T-cell (primary cell): ENCODE results near the gene UBL4A. TPM values are rescaled to one million over a fixed set of nuclear protein-coding genes. Genes with fewer than 3 reads are reported as not detected.
A peak's percentile ranks its signal among the peaks of the same experiment; 100 is the strongest.

Experiments used
- ATAC-seq, 4 experiments: fragments of 200-7000 bp in 3 of 4; fragments of 150-1000 bp in 1 of 4; cut with Tn5 transposase; replicated peaks in 1 of 4; 1 replicate in 3 of 4; 2 replicates in 1 of 4; pipeline ENCODE4 v1.10.0; 2021; ENCODE audit warnings: moderate library complexity in 3 of 4, mild to moderate bottlenecking in 2 of 4, moderate number of reproducible peaks in 1 of 4
- CTCF ChIA-PET, 2 donors: fragments of 300-600 bp; sonication (Branson Sonifier 250); formaldehyde crosslinking; loops; one replicate each; lab custom pipeline; 2022; ENCODE audit warnings: antibody characterized with exemption in 2 of 2; lab: Charles Lee
- POLR2A ChIA-PET, 2 donors: fragments of 300-600 bp; sonication (Branson Sonifier 250); formaldehyde crosslinking; loops; one replicate each; lab custom pipeline; 2022; ENCODE audit warnings: antibody characterized with exemption in 2 of 2; lab: Charles Lee
- DNase-seq, 35 experiments: peaks; one replicate each; pipeline versions ENCODE4 v3.0.0 to v3.0.0-alpha.2; 2013 to 2023
- H3K27ac ChIP-seq: one replicate; pipeline ENCODE4 v1.5.1; 2013; ENCODE audit warnings: low read length
- H3K27me3 ChIP-seq, 2 experiments: replicated peaks in 1 of 2; 1 replicate in 1 of 2; 2 replicates in 1 of 2; pipeline versions ENCODE4 v1.6.1 to v1.7.0; 2013; ENCODE audit warnings: low read length in 1 of 2, mixed read lengths in 1 of 2; ENCODE audit not compliant: control insufficient read depth in 2 of 2, insufficient read depth in 2 of 2; ENCODE audit errors: extremely low read depth in 1 of 2
- H3K36me3 ChIP-seq, 2 donors: 1 replicate in 1 of 2; 2 replicates in 1 of 2; pipeline versions ENCODE4 v1.6.1 to v1.7.0; 2013; ENCODE audit warnings: low read length in 1 of 2; ENCODE audit not compliant: control insufficient read depth in 2 of 2, insufficient read depth in 1 of 2; ENCODE audit errors: extremely low read depth in 1 of 2
- H3K4me1 ChIP-seq, 2 experiments: 1 replicate in 1 of 2; 2 replicates in 1 of 2; pipeline versions ENCODE4 v1.6.1 to v1.7.0; 2013; ENCODE audit warnings: low read length in 2 of 2, mixed read lengths in 1 of 2; ENCODE audit not compliant: insufficient read depth in 2 of 2, control insufficient read depth in 1 of 2; ENCODE audit errors: extremely low read depth in 1 of 2
- H3K4me3 ChIP-seq, 2 donors: 1 replicate in 1 of 2; 2 replicates in 1 of 2; pipeline versions ENCODE4 v1.5.1 to v1.7.0; 2013; ENCODE audit warnings: mild to moderate bottlenecking in 2 of 2, low read length in 1 of 2, moderate library complexity in 1 of 2; ENCODE audit not compliant: control insufficient read depth in 1 of 2; ENCODE audit errors: extremely low read depth in 1 of 2
- H3K9me3 ChIP-seq: 2 replicates; pipeline ENCODE4 v1.7.0; 2013
- H3K27ac Mint-ChIP-seq, 2 donors: one replicate each; pipeline ENCODE4 v1.8.0; 2020 to 2021; ENCODE audit warnings: mild to moderate bottlenecking in 2 of 2, mixed read lengths in 2 of 2
- H3K27me3 Mint-ChIP-seq, 2 donors: one replicate each; pipeline ENCODE4 v1.8.0; 2021 to 2022; ENCODE audit warnings: mixed read lengths in 2 of 2
- H3K36me3 Mint-ChIP-seq: one replicate; pipeline ENCODE4 v1.8.0; 2021; ENCODE audit warnings: mixed read lengths
- H3K4me1 Mint-ChIP-seq, 3 donors: one replicate each; pipeline ENCODE4 v1.8.0; 2020 to 2022; ENCODE audit warnings: mixed read lengths in 3 of 3, mild to moderate bottlenecking in 1 of 3
- H3K4me3 Mint-ChIP-seq, 3 donors: one replicate each; pipeline ENCODE4 v1.8.0; 2020 to 2022; ENCODE audit warnings: mild to moderate bottlenecking in 3 of 3, mixed read lengths in 3 of 3, moderate library complexity in 3 of 3
- H3K9me3 Mint-ChIP-seq, 3 donors: one replicate each; pipeline ENCODE4 v1.8.0; 2020 to 2022; ENCODE audit warnings: mixed read lengths in 3 of 3
- WGBS: methylation state at CpG from one replicate; pipeline ENCODE4 v1.1.5; 2013; ENCODE audit warnings: missing lambda C conversion rate; ENCODE audit not compliant: insufficient coverage; 5-methylcytosine and 5-hydroxymethylcytosine counted together
- total RNA-seq, 35 experiments: library from RNA in 6 of 35; stranded (reverse) in 6 of 35; fragments of 120-200 nt in 1 of 35; gene quantifications; one replicate each; pipeline versions ENCODE4 v1.2.1 to v1.2.4 and lab custom pipeline; 2013 to 2026

The UBL4A gene
- total RNA-seq (10 to 100 TPM; 13.1 to 44.1 (median 39.6) TPM), total RNA-seq (lab: John Stamatoyannopoulos, UW) (11.1 to 92.3 (median 24.4) reads per million in 29 experiments)
- 34.2 TPM for total RNA-seq (2013)

DNA sequence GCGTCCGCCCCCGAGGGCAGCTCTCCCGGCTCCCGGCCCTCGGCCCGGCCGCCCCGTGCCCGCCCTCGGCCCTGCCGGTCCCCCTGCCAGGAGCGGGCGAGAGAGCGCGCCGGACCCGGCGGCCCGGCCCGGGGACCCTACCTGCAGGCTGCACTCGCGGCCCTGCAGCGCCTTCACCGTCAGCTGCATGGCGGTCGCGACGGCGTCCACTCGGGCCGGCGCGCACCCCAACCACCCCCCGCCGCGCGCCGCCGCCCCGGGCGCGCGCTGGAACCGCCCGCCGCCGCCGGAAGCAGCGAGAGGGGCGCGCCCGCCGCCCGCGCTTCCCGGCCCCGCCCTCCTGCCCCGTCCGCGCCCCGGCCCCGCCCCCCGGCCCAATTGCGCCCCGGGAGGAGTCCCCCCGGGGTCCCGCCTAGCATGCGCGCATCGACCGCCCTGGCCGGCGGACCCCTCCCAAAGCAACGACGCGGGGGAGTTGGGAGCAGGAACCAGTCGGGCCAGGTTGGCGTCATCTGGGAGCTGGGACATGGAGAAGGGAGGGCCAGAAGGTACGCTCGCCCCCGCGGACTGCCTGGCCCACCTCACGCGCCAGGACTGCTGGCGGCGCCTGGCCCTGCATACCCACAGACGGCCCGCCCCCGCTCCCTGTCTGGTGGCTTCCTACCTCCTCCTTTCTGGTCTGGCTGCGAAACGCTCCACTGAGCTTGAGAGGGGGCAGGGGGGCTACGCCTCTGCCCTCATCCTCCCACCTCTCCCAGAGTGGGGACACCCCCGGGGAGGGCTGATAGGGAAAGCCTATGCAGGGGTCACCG, at the start of gene UBL4A:
TSS of gene UBL4A (minus strand) at position 220 of the 812 bp plus-strand sequence. CDS start at position 189, 31 bp downstream.
- Histone ChIP-seq H3K4me1 (peaks cover 0 to 69% of the 10 kb centered on the region in 2 experiments), H3K4me3 (peak within 1 kb of the TSS in 1 of 2 donors; percentile 56), H3K9me3 (no peaks in the 10 kb centered on the region), H3K36me3 (peaks cover 0 to 24% of the 10 kb centered on the region in 2 donors), H3K27me3 (no peaks in the 10 kb centered on the region), H3K27ac (peak within 1 kb of the TSS; percentile 53)
- 0% methylated on average over 46 of the region's 95 CpGs for WGBS
- ChIA-PET POLR2A (no interaction called here), CTCF (no interaction called here)
- Mint-ChIP-seq H3K4me1 (peaks cover 28 to 39% (median 39%) of the 10 kb centered on the region in 3 donors), H3K36me3 (no peaks in the 10 kb centered on the region), H3K9me3 (no peaks in the 10 kb centered on the region), H3K27me3 (peaks cover 0 to 12% of the 10 kb centered on the region in 2 donors), H3K27ac (peak within 1 kb of the TSS; percentile 85 to 86), H3K4me3 (peak within 1 kb of the TSS; percentile 75 to 82 (median 79))
- ATAC-seq (peak; percentile 30 to 44 (median 37)), DNase-seq (peak in 23 of 35 experiments; percentile 10 to 72 (median 29))

DNA sequence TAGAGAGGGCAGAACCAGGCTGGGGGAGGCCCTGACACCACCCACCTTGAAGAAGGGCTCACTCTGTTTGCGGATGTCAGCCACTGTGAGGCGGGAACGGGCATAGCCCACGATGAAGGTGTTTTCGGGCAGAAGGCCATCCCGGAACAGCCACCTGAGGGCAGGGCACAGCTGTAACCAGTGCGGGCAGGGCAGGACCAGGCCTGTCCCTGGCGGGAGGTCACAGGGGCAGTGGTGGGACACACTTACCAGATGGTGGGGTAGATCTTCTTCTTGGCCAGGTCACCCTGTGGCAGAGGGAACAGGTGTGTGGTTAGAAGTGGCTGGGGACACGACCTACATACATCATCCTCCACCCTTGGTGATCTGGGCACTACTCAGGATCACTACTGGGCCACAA, 49.5 kb upstream of the UBL4A start:
- Mint-ChIP-seq H3K27ac (no peak overlapping the region), H3K4me3 (no peak overlapping the region), H3K36me3 (peaks cover 2% of the 10 kb centered on the region), H3K27me3 (peaks cover 0 to 6% of the 10 kb centered on the region in 2 donors), H3K9me3 (no peaks in the 10 kb centered on the region), H3K4me1 (peaks cover 6 to 12% (median 11%) of the 10 kb centered on the region in 3 donors)
- CTCF ChIA-PET = interaction anchor here (0.6 to 1.3 kb wide), 2 partner anchors 136 to 625 kb away, joined by 3 read pairs; no protein-coding TSS in a partner anchor
- ATAC-seq (no peak), DNase-seq (no peak)
- Histone ChIP-seq H3K27ac (no peak overlapping the region), H3K27me3 (no peaks in the 10 kb centered on the region), H3K36me3 (peaks cover 4 to 32% of the 10 kb centered on the region in 2 donors), H3K4me3 (no peak overlapping the region), H3K9me3 (no peaks in the 10 kb centered on the region), H3K4me1 (peaks cover 0 to 11% of the 10 kb centered on the region in 2 experiments)
- POLR2A ChIA-PET = no interaction called here
- 94% methylated on average over 6 of the region's 9 CpGs for WGBS

DNA sequence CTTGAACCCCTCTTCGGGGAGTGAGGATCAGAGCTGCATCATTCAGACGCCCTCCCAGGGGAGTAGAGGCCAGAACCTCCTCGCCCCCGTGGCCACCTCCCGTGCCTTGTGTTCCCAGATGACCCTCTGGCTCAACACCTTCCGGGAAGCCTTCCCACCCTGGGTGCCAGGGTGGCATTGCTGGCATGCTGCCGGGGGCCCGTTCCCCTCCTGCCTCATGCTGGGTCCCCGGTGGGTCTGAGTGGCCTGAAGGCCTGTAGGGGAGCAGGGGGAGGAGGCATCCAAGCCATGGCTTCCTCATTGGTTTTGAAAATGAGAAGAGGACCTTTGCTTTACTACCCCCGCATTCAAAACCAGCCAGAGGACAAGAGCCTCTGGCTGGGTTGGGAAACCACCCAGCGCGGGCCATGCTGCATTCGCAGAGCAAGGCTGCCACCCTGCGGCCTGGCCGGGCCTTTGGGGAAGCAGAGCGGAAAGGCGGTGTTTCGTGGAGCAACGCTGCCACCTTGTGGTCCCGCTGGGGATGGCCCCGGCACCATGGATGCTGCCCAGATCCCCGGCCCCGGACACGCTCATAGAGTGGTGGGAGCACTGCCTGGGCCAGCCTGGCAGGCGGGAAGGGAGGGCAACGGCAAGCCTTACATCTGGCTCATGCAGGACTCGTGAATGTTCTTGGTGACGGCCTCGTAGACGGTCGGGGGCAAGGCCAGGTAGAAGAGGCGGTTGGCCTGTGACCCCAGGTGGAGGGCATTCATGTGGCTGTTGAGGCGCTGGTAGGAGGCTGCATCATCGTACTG, 48.3 kb upstream of the UBL4A start:
- Mint-ChIP-seq H3K36me3 (peaks cover 3% of the 10 kb centered on the region), H3K27me3 (peaks cover 0 to 6% of the 10 kb centered on the region in 2 donors), H3K4me3 (no peak overlapping the region), H3K9me3 (no peaks in the 10 kb centered on the region), H3K4me1 (peaks cover 6 to 12% (median 11%) of the 10 kb centered on the region in 3 donors), H3K27ac (peak overlapping the region; percentile 16 to 36)
- 3% methylated on average over 15 of the region's 34 CpGs for WGBS
- peak overlapping the region; percentile 63 for H3K27ac ChIP-seq
- H3K27me3 ChIP-seq = no peaks in the 10 kb centered on the region
- DNase-seq (peak; percentile 74 to 93 (median 85)), ATAC-seq (peak; percentile 95 to 97 (median 96))
- ChIA-PET POLR2A (no interaction called here), CTCF (no interaction called here)
- peaks cover 0 to 11% of the 10 kb centered on the region in 2 experiments for H3K4me1 ChIP-seq
- H3K9me3 ChIP-seq = no peaks in the 10 kb centered on the region
- peaks cover 4 to 31% of the 10 kb centered on the region in 2 donors for H3K36me3 ChIP-seq
- no peak overlapping the region for H3K4me3 ChIP-seq

DNA sequence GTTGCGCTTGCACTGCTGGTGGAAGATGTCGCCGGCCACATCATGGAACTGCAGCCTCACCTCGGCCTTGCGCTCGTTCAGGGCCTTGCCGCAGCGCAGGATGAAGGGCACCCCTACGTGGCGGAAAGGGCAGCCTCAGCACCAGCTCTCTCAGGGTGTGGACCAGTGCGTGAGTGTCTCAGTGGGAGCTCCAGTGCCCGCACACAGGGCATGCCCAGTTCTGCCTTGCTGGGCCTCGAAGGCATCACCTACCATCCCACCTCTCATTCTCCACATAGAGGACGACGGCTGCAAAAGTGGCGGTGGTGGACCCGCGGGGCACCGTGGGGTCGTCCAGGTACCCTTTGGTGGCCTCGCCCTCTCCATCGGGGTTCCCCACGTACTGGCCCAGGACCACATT, 46.3 kb upstream of the UBL4A start:
- H3K4me1 ChIP-seq = peaks cover 0 to 11% of the 10 kb centered on the region in 2 experiments
- no peaks in the 10 kb centered on the region for H3K9me3 ChIP-seq
- peaks cover 3% of the 10 kb centered on the region for H3K36me3 Mint-ChIP-seq
- no peak overlapping the region for H3K4me3 Mint-ChIP-seq
- no peak overlapping the region for H3K27ac Mint-ChIP-seq
- no peak overlapping the region for H3K27ac ChIP-seq
- H3K36me3 ChIP-seq = peaks cover 4 to 31% of the 10 kb centered on the region in 2 donors
- DNase-seq (no peak), ATAC-seq (no peak)
- peaks cover 5 to 7% (median 6%) of the 10 kb centered on the region in 3 donors for H3K4me1 Mint-ChIP-seq
- WGBS = 100% methylated on average over 9 of the region's 23 CpGs
- H3K27me3 Mint-ChIP-seq = no peaks in the 10 kb centered on the region
- CTCF ChIA-PET = no interaction called here
- POLR2A ChIA-PET = no interaction called here
- no peaks in the 10 kb centered on the region for H3K9me3 Mint-ChIP-seq
- H3K4me3 ChIP-seq = no peak overlapping the region
- H3K27me3 ChIP-seq = no peaks in the 10 kb centered on the region

DNA sequence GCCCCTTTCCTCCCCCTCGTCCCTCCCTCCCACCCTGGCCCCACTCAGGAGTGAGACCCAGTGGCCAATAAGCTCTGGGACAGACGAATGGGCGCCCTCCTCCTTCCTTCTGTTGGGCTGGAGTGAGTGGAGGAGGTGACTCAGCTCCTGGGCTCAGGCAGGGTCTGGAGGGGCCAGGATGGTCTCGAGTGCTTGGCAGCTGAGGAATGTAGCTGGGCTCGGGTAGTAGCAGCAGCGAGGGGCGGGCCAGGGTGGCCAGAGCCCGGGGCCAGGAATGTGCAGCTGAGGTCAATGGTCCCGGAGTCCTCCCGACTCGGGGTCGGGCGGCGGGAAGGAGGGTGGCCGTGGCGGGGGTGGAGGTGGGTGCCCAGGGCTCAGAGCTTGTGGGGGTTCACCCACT, 45.2 kb upstream of the UBL4A start:
- Mint-ChIP-seq H3K27ac (no peak overlapping the region), H3K4me1 (peaks cover 13 to 15% (median 14%) of the 10 kb centered on the region in 3 donors), H3K9me3 (no peaks in the 10 kb centered on the region), H3K4me3 (no peak overlapping the region), H3K27me3 (no peaks in the 10 kb centered on the region), H3K36me3 (peaks cover 3% of the 10 kb centered on the region)
- WGBS = no CpG with 5 or more reads among the region's 16 CpGs
- ChIA-PET CTCF (no interaction called here), POLR2A (no interaction called here)
- no peak overlapping the region for H3K27ac ChIP-seq
- ATAC-seq (no peak), DNase-seq (no peak)
- H3K9me3 ChIP-seq = no peaks in the 10 kb centered on the region
- peaks cover 0 to 22% of the 10 kb centered on the region in 2 experiments for H3K4me1 ChIP-seq
- H3K27me3 ChIP-seq = no peaks in the 10 kb centered on the region
- H3K36me3 ChIP-seq = peaks cover 4 to 31% of the 10 kb centered on the region in 2 donors
- no peak overlapping the region for H3K4me3 ChIP-seq

DNA sequence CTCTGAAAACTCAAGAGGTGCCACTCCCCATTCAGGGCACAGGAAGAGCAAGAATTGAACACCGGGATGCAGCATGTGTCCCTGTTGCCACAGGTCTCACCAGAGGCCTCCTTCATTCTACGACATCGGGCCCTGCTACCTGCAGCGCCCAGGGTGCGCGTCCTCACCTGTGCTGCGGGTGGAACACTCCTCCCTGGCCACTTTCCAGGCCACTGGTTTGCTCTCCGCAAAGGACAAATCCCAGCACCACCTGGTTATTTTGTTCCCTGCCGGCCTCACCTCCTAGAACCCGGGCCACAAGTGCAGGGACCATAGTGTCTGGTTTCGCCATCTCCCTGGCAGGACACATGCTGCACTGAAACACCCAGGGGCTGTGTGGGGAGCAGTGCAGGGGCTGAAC, 43.9 kb upstream of the UBL4A start:
- no peak for DNase-seq
- Mint-ChIP-seq H3K4me1 (peaks cover 23 to 28% (median 26%) of the 10 kb centered on the region in 3 donors), H3K4me3 (no peak overlapping the region), H3K36me3 (peaks cover 3% of the 10 kb centered on the region), H3K27me3 (peaks cover 0 to 8% of the 10 kb centered on the region in 2 donors), H3K27ac (no peak overlapping the region), H3K9me3 (no peaks in the 10 kb centered on the region)
- Histone ChIP-seq H3K36me3 (peaks cover 4 to 23% of the 10 kb centered on the region in 2 donors), H3K27me3 (no peaks in the 10 kb centered on the region), H3K9me3 (no peaks in the 10 kb centered on the region), H3K4me3 (no peak overlapping the region), H3K4me1 (peaks cover 4 to 35% of the 10 kb centered on the region in 2 experiments), H3K27ac (no peak overlapping the region)
- WGBS = 100% methylated on average over 1 of the region's 11 CpGs
- ATAC-seq = no peak
- ChIA-PET POLR2A (no interaction called here), CTCF (no interaction called here)
